GM21528 (cell line): ENCODE data around the gene TAOK1.
"Not testable (repeated sequence)": the region's sequence is repeated elsewhere in the genome, so short reads cannot be mapped to it uniquely, and the experiment has no call there.

Source experiments
- ATAC-seq: cut with Tn5 transposase; IDR thresholded peaks from one replicate; pipeline ENCODE4 v1.9.1; 2021; ENCODE audit warnings: mild to moderate bottlenecking, moderate library complexity; ENCODE audit not compliant: unreplicated experiment, low FRiP score

TAOK1 gene

GRCh38 chr17:29518359-29518758, 128.2 kb downstream of the TAOK1 start:
- no peak for ATAC-seq

- no peak for ATAC-seq
Observed at GRCh38 chr17:29524692-29525091, 134.5 kb downstream of the TAOK1 start.

GRCh38 chr17:29526322-29526721, 136.2 kb downstream of the TAOK1 start:
- no peak for ATAC-seq

DNA sequence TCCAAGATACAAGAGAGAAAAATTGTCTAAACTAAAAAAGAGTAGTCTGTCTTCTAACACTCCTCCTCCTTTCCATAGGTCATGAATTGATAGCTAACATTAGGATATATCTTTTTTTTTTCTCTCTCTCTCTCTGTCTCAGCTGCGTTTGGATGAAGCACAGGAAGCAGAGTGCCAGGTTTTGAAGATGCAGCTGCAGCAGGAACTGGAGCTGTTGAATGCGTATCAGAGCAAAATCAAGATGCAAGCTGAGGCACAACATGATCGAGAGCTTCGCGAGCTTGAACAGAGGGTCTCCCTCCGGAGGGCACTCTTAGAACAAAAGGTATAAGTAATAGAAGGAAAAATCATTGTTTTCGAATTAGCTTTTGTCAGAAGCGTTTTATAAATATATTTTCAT, 143.8 kb downstream of the TAOK1 start:
- ATAC-seq, result no peak

DNA sequence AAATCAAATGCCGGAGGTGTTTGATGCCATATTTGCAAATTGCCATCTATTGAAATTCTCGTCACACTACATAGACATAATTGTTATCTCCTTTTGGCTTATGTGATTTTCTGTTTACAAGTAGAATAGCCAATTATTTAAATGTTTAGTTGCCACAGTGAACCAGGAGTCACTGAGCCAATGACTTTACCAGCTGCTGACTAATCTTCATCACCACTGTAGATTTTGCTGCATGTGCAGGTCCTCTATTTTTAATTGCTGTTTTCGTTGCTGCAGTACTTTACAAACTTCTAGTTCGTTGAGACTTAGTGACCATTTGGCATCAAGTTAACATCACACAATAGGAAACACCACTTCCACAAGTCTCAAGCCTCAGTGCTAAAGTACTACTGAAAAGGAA, 153.9 kb downstream of the TAOK1 start:
- no peak for ATAC-seq

GRCh38 chr17:29546085-29546484, 155.9 kb downstream of the TAOK1 start:
- no peak for ATAC-seq

DNA sequence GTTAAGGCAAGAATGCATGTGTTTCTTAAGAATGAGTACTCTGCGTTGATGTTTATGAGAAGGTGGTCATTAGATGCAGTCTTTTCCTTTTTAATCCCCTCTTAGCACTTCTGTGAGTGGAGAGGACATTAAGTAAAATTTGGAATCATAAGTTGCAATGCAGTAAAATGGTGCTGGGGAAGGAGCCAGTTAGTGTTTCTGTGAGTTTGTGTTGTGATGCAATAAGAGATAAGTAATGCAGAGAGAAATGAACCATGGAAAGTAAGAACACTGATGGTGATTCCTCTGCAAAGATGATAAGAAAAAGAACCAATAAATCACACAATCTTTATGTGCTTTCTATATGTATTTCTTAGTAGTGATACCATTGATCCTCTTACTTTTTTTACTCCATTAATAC, 156.7 kb downstream of the TAOK1 start:
- ATAC-seq, result no peak

GRCh38 chr17:29549177-29549923, 159.2 kb downstream of the TAOK1 start:
- ATAC-seq, result no peak

GRCh38 chr17:29555840-29556239, 165.7 kb downstream of the TAOK1 start:
- ATAC-seq, result no peak

DNA sequence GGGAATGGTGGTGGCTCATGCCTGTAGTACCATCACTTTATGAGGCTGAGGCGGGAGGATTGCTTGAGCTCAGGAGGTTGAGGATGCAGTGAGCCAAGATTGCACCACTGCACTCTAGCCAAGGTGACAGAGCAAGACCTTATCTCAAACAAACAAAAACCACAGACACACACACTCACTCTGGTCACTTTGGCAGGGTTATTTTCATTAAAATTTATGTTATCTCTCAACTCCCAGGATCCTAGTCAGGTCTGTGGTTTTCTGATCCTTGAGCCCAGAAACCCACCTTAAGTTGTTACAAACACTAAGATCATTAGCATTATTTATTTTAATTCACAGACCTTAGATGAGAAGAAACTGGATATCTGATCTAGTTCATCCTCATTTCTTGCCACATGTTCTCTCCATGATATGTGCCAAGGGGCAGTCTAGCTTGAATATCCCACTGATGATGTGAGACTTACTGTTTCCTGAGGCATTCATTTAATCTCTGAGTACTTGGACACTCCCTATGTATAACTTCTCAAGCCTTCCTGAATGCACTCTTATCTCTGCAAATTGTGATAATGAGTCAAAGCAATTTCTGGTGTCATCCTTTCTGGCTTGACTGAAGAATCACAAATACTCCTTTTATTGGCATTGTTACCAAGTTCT, 167.0 kb downstream of the TAOK1 start:
- ATAC-seq, result no peak

- no peak for ATAC-seq
Observed at GRCh38 chr17:29557739-29558116, 167.6 kb downstream of the TAOK1 start.

- not testable (repeated sequence) for ATAC-seq
Observed at GRCh38 chr17:29558139-29558538, 168.0 kb downstream of the TAOK1 start.

DNA sequence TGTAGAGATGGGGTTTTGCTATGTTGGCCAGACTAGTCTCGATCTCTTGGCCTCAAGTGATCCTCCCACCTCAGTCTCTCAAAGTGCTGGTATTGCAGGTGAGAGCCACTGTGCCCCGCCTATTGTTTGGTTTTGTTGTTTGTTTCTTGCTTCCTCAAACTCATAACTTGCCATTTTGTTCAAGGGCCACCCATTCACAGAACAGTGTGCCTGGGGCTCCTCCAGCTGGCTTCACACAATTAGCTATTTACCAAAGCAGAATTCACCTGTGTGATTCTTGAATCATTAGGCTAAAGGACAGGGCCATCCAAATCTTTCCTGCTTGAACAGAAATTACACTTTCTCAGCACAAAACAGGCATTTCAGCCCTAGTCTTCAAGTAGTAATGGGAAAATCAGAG, 169.5 kb downstream of the TAOK1 start:
- ATAC-seq, result no peak

DNA sequence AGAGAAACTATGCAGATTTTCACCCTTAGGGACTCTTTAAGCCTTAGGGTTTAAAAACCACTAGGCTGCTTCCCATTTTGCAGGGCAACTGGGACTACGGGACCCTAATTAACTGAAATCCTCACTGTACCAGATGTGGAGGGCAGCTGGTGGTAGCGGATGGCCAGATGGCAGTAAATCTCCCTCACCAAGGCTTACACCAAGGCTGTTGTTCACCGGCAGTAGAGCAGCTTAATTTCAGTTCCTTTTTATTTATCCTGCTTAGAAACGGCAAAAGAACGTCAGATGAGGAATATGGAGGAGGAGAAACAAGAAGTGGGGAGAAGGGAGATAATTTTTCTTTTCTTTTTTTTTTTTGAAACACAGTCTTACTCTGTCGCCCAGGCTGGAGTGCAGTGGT, 170.2 kb downstream of the TAOK1 start:
- no peak for ATAC-seq

DNA sequence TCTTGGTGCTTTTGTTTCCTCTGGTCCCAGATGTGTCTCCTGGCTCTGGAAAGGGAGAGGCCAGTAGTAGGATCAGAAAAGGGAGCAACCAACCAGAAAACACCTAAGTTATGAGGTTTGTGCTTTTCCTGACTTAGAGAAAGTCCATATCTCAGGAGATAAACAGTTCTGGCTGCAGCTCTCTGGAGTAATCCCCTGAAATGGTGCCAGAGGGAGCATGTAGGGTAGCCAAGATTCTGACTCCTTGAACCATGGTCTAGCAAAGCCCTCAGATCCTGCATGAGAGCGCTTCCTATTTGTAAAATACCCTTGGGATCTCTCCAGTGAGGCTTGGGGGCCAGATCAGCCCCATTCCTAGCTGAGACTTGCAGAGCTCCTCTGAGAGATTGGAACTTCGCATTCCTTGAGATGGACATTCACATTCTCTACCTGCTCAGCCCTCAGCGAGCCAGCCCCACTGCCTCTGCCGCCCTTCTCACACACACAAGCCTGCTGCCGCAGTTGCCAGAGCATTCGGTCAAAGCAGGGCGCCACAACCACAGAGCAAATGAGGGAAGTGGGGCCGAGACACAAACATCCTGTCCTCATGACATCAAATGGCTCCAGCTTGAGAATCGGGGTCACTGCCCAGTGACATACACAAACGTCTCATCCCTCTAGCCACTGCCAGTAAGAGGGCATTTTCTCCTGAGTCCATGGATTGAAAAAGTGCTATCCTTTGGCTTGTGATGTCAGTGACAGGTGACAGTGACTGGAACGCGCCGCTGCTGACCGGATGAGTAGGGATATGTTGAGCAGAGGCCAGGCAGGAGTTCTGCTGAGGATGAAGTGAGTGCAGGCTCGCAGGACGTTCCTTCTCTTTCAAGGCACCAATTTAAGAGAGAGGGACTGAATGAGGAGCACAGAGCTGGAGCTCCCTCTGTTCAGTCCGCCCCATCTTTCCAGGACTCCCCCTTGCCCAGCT, 171.7 kb downstream of the TAOK1 start:
- no peak for ATAC-seq

DNA sequence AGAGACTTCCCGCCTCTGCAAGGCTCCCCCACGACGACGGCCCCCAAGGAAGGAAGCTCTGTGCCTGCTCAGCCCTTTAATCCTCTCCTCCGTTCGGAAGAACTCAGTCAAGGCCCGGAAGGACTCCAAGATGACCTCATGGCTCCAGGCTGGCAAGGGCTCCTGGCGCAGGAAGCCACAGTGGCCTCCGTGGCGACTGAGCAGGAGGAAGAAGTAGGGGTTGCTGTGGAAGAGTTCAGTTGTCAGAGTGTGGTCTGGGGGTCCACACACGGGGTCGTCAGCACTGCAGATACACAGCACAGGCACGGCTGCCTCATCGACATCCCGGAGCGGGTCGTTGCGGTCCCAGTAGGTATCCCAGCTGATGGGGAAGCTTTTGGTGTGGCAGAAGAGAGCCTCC, 172.5 kb downstream of the TAOK1 start:
- no peak for ATAC-seq

- no peak for ATAC-seq
Observed at GRCh38 chr17:29563816-29564215, 173.7 kb downstream of the TAOK1 start.

GRCh38 chr17:29565643-29566472, 175.7 kb downstream of the TAOK1 start:
- peak; percentile 8 for ATAC-seq

DNA sequence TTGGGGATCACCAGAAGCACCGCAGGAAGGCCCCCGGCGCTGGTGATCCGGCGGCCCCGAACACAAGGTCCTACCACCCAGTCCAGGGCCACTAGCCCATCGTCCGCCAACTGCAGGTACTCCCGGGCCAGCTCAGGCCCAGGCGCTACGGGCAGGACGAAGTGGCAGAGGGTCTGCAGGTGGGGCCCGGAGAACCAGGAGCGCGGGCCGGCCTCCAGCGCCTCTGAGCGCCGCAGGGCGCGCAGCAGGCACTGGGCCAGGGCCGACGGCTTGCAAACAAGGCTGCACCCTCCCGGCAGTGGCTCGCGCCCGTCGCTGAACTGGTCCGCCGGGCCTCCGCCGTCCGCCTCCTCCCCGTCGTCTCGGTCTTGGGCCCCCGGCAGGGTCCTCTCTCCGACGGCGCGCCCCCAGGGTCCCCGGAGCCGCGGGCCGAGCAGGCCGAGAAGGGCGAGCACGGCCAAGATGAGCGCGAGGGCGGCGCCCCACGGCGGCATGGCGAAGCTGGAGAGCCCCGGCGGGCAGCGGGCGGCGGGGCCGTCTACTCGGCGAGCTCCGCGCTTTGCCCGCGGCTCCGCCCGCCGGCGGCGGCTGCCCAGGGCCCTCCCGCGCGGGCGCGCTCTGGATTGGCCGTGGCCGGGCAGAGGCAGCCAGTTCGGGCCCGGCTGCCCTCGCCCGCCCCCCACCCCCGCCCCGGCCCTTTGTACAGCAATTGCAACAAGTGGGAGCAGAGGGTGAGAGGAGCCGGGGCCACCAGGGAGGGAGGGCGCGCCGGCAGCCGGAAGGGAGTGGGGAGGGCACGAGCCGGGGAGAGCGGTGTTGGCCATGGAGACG, 176.5 kb downstream of the TAOK1 start, which contains the start of gene ABHD15:
TSS of gene ABHD15 (minus strand) at position 565 of the 831 bp plus-strand sequence. CDS start at position 494, 71 bp downstream.
- ATAC-seq, result peak; percentile 13

DNA sequence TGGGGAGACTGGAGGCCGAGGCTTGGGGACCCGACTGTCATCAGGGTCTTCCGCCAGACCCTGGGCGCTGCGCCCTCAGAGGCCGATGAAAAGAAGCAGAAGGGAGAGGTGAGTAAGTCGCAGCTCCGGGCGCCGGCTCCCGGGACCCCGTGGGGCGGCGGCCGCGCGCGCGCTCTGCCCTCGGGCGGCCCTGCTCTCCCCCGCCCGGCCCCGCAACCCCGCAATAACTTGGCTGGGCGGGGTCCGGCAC, 177.1 kb downstream of the TAOK1 start:
- peak; percentile 8 for ATAC-seq
